Peyer's patch (tissue), 4 donors: Measurements from ENCODE around the gene OXNAD1.

ENCODE experiments used
- POLR2A ChIP-seq, 2 donors: fragments of 450-650 bp; IDR thresholded peaks; one replicate each; pipeline ENCODE4 v1.5.1; 2017; ENCODE audit warnings: antibody characterized with exemption in 2 of 2, mild to moderate bottlenecking in 2 of 2, moderate library complexity in 2 of 2
- TF ChIP-seq, protein P1 (sequence below), 6 experiments: fragments of 450-650 bp in 4 of 6; fragments of 200-600 bp in 2 of 6; sonication (generic) in 1 of 6; IDR thresholded peaks; one replicate each; pipeline ENCODE4 v1.5.1; 2017 to 2019; ENCODE audit warnings: antibody characterized with exemption in 6 of 6, mild to moderate bottlenecking in 3 of 6, moderate library complexity in 1 of 6

- TF ChIP-seq, protein P1, sequence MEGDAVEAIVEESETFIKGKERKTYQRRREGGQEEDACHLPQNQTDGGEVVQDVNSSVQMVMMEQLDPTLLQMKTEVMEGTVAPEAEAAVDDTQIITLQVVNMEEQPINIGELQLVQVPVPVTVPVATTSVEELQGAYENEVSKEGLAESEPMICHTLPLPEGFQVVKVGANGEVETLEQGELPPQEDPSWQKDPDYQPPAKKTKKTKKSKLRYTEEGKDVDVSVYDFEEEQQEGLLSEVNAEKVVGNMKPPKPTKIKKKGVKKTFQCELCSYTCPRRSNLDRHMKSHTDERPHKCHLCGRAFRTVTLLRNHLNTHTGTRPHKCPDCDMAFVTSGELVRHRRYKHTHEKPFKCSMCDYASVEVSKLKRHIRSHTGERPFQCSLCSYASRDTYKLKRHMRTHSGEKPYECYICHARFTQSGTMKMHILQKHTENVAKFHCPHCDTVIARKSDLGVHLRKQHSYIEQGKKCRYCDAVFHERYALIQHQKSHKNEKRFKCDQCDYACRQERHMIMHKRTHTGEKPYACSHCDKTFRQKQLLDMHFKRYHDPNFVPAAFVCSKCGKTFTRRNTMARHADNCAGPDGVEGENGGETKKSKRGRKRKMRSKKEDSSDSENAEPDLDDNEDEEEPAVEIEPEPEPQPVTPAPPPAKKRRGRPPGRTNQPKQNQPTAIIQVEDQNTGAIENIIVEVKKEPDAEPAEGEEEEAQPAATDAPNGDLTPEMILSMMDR (IDR thresholded peaks at IDR 0.05): no peak
- no peak for TF ChIP-seq POLR2A (IDR thresholded peaks at IDR 0.05)
These were observed 7.7 kb upstream of the OXNAD1 start for GRCh38 chr3:16257309-16257708.
